ENCODE data around the gene MAT2A. TPM values are rescaled to one million over a fixed set of nuclear protein-coding genes. Genes with fewer than 3 reads are reported as not detected.

Gene MAT2A
- total and polyA plus RNA-seq, 9 of the 15 experiments (the other 6 are each of a cell fraction or from before 2014, with no cell fraction given): 130 to 1,027 (median 240) TPM

- peak; percentile 22 for TF ChIP-seq CHD1 (IDR thresholded peaks at IDR 0.05; ENCODE audit: low read length)
- TF ChIP-seq ZKSCAN1 (IDR thresholded peaks at IDR 0.05; ENCODE audit: low read depth, low read length): 0 out of 2 replicates have a peak, but pooled peaks have one; percentile 15
- TF ChIP-seq ZNF395 (CRISPR knock-in tag; IDR thresholded peaks at IDR 0.05): no peak
- TF ChIP-seq MXD1 (CRISPR knock-in tag; IDR thresholded peaks at IDR 0.05; ENCODE audit: borderline replicate concordance, poor library complexity, severe bottlenecking): peak; percentile 91
- TF ChIP-seq IRF1 (CRISPR knock-in tag; IDR thresholded peaks at IDR 0.05; ENCODE audit: borderline replicate concordance): peak; percentile 70; the same call in 1 of the 2 replicates
- TF ChIP-seq HNRNPH1 (optimal IDR thresholded peaks at IDR 0.05; ENCODE audit: low read depth, low read length): peak; percentile 15
- TF ChIP-seq SAP30 (IDR thresholded peaks at IDR 0.05; ENCODE audit: borderline replicate concordance, insufficient read depth, low read depth, low read length, poor library complexity, severe bottlenecking): peak; percentile 89
- TF ChIP-seq GTF2A2 (tag; IDR thresholded peaks at IDR 0.05): peak; percentile 91
- TF ChIP-seq RCOR1 (IDR thresholded peaks at IDR 0.05; ENCODE audit: borderline replicate concordance in 1 of 2, low read depth in 2 of 2, low read length in 2 of 2): no peak
- TF ChIP-seq MYC (IDR thresholded peaks at IDR 0.05; ENCODE audit: low read depth, low read length): peak; percentile 97
- TF ChIP-seq MYC (CRISPR knock-in tag; IDR thresholded peaks at IDR 0.05; ENCODE audit: borderline replicate concordance, low read depth): peak; percentile 97
- peak; percentile 99 for TF ChIP-seq RBM22 (IDR thresholded peaks at IDR 0.05; ENCODE audit: low read depth, low read length, poor library complexity, severe bottlenecking)
- TF ChIP-seq RREB1 (CRISPR knock-in tag; IDR thresholded peaks at IDR 0.05): no peak
- TF ChIP-seq HINFP (tag; conservative IDR thresholded peaks at IDR 0.05; ENCODE audit: low read depth): no peak
Measured at GRCh38 chr2:85539361-85540132, 579 bp downstream of the MAT2A start (continued).

Data from K562 (cell line).